GM18517 (cell line): ENCODE data around the gene AGAP9.
"Not testable (repeated sequence)": the region's sequence is repeated elsewhere in the genome, so short reads cannot be mapped to it uniquely, and the experiment has no call there.

Experiments
- ATAC-seq: cut with Tn5 transposase; IDR thresholded peaks from one replicate; pipeline ENCODE4 v1.9.1; 2021; ENCODE audit warnings: mild to moderate bottlenecking, moderate library complexity; ENCODE audit not compliant: unreplicated experiment

AGAP9 gene

DNA sequence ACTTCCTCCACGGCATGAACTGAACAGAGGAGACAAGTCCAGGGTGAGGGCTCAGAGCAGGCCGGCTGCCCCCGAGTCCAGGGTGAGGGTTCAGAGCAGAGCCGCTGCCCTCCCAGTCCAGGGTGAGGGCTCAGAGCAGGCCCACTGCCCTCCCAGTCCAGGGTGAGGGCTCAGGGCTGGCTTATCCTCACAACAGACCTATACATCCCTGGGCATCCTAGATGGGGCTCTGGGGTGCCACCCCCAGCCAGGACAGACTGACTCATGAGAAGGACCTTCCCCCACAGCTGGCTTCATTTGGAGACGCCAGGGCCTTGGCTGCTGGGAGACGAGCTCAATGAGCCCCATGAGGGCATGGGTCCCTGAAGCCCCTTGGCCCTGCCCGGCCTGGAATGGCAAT is 33.8 kb downstream of the AGAP9 start:
- not testable (repeated sequence) for ATAC-seq

DNA sequence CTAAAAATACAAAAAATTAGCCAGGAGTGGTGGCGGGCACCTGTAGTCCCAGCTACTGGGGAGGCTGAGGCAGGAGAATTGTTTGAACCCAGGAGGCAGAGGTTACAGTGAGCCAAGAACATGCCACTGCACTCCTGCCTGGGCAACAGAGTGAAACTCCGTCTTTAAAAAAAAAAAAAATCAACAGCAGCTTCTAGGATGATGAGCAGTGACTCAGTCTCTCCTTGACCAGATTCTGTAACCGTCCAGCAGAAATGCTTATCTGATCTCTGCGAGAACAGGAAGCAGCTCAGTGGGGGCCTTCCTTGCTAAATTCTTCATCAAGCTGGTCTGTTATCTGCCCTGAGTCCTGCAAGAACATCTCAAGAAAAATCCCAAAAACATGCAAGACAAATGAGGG is 37.5 kb downstream of the AGAP9 start:
- ATAC-seq: not testable (repeated sequence)

DNA sequence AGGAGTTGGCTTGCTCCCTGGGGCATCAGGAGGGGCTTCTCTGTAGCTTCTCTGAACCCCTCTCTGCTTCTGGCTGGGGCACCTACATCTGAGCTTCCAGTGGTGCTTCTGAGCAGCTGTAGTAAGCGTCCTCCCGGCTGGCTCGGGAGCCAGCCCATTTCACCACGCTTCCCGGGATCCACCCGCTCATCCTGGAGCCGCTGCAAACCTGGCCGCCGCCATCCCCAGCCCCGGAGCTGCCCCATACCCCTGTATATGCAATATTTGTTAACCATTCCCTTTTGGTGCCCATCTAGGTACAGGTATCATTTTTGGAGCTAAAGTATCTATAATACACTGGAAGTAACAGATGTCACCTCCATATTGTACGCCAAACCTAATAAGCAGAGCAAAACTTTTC is 38.7 kb downstream of the AGAP9 start:
- not testable (repeated sequence) for ATAC-seq

DNA sequence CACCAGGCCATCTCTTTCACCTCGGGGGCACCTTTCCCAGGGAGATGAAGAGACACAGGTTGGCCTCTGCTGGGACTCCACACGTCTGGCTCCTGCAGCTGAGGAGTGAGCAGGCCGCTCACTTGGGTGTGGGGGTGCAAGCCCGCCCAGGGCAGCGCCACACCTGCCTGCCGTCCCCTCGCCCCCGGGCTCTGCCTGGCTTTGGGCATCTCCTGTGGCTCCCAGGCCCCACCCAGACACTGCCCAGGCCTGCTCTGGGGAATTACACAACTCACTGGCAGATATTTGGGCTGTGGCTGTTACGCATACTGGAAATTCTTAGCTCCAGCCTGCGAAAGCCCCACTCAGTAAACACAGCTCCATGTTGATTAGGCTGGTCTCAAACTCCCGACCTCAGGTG is 39.5 kb downstream of the AGAP9 start, which contains the start of gene ANXA8:
TSS of gene ANXA8 (minus strand) at position 193 of the 400 bp plus-strand sequence. CDS start at position 11, 182 bp downstream.
- ATAC-seq: not testable (repeated sequence)

DNA sequence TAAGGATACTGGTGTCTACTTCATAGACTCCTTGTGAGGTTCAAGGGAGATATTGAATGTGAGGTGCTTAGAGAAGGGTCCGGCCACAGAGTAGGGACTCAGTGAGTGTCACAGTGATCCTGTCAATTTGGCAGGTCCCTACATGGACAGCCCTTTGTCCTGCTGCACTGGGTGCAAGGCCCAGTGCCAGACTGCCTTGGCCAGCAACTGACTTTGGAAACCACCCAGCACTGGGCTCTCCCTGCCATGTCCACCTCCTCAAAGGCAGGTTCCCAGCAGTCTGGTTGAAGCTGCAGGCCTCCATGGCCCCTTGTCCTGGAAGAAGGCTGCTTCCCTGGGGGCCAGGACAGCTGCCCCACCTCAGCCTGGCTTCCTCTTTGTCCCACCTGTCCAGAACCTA is 41.1 kb downstream of the AGAP9 start:
- not testable (repeated sequence) for ATAC-seq

DNA sequence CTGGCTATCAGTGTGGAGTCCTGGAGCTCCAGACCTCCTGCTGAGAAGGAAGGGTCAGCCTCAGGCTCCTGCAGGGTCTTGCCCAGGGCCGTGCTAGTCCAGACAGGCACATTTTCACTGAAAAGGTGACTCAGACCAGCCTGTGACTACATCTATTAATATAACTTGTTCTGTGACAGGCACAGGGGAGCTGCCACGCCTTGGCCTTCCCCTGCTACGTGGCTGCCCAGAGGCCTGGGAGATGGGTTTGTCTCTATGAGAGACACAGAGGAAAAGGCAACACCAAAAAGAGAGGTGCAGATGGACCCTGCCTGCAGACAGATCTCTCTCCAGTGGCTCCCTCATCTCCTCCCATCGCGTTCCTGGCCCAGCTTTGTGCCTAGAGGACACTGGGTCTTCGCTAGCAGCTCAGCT is 41.7 kb downstream of the AGAP9 start:
- not testable (repeated sequence) for ATAC-seq

DNA sequence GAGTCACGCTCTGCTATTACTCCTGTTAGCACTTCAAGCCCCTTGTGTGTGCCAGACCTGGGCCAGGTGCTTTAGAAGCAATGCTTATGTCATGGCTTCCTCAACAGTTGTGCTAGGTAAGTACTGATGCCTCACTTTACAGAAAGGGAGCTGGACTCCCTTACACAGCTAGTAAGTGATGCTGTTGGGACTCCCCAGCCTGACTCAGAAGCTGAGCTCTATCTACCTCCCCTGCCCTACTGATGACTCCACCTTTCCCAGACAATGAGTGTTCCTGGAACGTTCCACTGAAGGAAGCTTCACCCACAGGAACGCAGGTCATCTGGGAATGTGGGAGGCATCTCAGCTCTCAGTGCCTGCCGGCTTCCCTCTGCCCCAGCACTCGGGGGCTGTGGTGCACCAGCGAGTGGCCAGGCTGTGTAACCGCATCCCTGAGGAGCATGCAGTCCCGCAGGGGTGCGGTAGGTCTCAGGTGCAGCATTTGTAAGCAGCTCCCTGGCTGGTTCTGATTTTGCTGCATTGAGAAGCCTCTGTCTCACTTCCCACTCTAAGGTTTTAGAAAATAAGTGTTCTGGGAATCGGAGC is 42.2 kb downstream of the AGAP9 start:
- ATAC-seq: not testable (repeated sequence)

DNA sequence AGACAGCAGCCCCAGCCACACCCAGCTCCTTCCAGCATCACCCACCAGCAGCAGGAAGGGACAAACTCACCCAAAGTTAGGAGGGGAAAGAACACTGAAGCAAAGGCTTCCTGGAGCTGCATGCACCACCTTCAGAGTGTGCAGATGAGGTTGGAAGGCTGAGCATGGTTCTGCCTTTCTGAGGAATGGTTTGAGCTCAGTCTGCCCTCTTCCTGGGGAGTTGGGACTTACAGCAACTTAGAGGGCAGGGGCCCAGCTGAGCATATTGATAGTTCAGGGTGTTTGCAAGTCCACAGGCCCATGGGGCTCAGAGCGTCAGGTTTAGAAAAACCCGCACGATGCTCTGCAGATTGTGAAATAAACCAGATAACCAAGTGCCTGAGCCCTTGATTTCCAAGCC is 43.3 kb downstream of the AGAP9 start:
- ATAC-seq: not testable (repeated sequence)

DNA sequence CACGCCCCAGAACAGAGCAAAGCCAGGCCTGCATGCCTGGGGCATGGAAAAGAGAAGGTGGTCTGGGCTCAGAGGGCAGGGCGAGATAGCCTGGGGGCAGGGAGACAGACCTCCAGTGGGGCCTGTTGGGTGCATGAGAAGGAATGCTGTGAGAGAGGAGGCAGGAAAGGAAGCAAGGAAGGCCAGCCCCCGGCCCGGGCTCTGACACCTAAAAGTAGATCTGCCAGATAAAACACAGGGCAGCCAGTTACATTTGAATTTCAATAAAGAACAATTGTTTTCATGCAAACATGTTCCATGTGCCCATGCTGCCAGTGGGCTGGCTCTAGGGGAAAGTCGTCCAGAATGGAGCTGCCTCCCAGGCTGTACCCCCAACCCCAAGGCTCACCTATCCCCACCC is 45.3 kb downstream of the AGAP9 start:
- ATAC-seq: not testable (repeated sequence)

DNA sequence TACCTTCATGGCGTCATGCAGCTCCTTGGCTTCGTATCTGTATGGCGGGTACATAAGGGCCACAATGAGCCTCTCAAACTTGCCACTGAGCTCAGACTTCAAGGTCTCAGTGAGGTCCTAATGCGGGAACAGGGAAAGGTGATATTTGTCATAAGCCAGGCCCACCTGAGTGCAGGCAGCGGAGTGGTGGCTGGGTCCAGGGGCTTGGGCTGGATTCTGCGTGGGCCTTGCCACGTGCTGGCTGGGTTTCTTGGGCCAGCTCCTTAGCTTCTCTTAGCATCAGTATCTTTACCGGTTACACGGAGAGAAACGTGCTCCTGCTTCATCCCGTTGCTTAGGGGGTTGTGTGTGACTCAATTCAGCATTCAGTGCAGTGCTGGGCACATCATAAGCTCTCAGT is 46.4 kb downstream of the AGAP9 start:
- ATAC-seq: not testable (repeated sequence)

DNA sequence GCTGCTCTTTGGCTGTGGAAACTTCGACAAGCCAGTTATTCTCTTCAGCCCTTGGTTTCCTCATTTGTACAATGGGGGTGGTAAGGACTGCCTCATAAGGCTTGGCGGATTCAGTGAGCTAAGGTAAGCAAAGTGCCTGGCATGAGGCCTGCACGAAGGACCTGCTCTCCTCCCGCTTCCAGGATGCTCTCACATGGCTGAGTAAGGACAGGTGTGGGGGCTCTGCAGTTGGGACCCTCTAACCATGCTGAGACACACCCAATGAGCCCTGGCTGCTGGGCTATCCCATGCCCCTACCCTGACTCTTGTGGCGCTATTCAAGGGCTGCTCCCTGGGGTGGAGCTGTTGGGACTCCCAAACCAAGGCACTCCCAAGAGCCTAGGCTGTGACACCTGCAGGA is 48.3 kb downstream of the AGAP9 start:
- ATAC-seq: not testable (repeated sequence)

DNA sequence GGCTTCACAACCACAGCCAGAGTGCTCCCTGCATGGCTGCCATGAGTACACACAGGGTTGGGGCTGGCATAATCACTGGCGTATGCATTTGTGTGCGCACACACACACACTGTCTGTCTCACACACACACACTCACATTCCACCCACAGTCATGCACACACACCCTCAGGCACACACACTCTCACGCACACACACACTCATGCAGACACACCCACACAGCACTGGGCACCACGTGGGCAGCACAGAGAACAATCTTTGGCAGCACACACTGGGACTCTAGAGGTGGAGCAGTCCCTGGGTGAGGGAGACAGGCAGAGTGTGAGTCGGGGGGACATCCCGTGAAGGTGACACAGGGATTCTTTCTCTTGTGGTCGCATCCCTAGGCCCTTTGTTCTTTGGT is 49.9 kb downstream of the AGAP9 start:
- ATAC-seq: not testable (repeated sequence)

DNA sequence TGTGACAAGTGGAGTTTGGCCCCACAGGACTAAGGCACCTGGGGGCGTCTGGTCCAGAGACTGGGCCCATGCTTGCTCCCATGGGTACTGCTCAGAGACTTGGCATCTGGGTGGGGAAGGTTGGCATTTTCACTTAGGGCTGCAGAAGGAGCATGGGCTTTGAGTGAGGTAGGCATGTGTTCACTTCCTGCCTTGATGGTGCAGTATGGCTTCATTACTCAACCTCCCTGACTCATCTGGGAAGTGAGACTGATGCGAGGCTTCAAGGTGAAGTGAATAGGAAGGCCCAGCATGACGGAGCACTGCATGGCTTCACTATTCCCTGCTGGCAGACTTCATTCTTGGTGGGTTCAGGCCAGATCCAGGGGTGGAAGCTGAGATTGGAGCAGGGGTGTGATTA is 50.8 kb downstream of the AGAP9 start:
- not testable (repeated sequence) for ATAC-seq

DNA sequence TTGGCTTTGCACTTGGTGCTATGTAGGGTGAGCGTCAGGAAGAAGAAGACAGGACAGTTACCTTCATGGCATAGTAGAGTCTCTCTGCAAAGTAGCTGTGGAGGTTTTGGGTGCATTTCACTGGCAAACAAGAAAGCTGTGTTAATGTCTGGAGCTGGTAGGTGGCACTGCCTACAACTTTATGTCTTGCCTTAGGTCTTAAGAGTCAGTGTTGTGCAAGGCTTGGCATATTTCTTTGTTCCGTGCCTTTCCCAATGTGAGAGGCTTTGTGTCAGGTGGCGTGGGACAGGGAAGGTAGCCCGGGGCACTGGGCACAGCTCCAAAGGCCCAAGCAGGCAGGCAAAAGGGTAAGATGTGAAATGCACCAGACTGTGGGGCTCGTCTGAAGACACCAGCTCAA is 51.4 kb downstream of the AGAP9 start:
- not testable (repeated sequence) for ATAC-seq

DNA sequence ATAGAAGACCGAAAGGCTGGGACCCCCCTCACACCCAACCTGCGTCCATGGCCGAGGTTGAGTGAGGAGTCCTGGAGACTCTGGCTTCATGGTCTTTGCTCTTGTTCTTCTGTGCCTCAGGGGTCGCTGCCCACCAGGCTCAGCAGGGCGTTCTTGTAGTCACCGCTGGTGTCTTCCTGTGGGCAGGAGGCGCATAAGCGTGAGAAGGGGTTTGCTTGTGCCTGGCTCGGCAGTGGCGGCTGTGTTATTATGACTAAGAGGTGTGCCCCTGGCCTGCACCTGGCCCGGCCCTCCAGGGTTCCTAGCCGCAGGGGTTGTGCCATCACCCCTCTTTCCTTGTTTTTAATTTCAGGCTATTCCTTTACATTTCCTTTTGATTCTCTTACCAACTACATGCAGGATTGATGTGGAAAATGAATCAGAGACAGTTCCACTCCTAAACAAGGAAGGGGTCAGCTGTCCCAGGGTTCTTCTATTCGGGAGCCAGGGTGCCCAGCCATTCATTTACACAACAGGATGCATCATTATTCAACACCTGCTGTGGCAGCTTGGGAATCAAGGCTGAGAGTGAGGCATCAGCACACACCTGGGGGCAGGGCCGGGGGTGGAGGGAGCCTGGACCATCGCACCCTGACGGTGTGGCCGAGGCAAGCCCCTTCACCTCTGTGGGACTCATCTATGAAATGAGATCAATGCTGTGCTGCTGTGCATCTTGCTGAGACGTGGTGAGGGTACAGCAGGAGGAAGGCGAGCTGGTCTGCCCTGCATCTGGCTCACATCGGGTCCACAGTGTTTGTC is 54.5 kb downstream of the AGAP9 start:
- not testable (repeated sequence) for ATAC-seq

DNA sequence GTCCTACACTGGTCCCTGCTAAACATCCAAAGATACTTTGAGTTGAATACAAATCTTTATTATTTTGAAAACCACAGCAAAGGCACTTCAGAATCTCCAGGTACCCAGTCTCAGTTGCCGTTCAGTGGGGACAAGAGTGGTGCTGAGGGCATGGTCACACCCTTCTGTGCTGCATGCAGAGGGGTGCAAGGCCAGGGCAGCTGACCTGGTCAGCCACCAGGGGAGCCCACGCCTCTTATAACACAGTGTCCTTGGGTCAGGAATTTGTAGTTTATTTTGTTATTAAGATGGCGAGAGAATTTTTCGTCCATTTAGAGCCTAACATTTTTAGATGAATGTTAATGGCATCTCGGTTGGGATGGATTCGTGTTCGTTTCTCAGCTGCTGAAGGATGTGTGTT is 55.5 kb downstream of the AGAP9 start:
- not testable (repeated sequence) for ATAC-seq

DNA sequence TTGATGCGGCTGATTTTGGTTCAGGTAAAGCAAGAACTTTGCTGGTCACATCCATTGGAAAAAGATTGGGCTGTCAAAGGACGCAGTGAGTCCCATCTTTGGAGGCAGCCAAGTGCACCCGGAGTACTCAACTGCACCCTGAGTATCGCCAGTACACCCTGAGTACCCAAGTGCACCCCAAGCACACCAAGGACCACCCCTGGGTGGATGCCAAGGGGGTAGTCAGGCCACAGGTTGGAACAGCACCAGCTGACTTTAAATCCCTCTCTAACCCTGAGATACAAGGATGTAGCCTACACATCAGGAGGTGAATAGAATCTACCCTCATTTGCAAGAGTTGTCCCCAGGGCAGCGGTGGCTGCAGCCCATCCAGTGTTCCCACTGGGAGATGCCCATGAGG is 56.0 kb downstream of the AGAP9 start:
- ATAC-seq: not testable (repeated sequence)

DNA sequence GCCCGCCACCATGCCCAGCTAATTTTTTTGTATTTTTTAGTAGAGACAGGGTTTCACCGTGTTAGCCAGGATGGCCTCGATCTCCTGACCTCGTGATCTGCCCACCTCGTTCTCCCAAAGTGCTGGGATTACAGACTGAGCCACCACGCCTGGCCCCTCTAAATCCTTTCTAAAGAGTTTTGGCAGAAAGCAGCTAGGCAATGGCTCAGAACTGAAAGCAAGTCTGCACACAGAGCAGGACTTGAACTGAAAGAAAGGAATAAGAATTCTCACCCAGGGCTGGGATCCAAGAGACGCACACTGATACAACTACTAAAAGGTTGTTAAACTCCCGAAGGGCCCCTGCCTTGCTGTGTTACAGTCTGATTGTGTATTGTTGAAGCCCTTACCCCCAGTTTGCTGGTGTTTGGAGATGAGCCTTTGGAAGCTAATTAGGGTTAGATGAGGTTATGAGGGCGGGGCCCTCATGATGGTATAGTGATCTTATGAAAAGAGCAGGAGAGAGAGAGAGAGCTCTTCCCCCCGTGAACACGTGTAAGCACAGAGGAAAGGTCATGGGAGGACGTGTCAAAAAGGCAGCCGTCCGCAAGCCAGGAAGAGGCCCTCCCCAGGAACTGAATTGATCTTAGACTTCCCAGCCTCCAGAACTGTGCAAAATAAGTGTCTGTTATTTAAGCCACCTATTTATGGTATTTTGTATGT is 58.1 kb downstream of the AGAP9 start:
- not testable (repeated sequence) for ATAC-seq

DNA sequence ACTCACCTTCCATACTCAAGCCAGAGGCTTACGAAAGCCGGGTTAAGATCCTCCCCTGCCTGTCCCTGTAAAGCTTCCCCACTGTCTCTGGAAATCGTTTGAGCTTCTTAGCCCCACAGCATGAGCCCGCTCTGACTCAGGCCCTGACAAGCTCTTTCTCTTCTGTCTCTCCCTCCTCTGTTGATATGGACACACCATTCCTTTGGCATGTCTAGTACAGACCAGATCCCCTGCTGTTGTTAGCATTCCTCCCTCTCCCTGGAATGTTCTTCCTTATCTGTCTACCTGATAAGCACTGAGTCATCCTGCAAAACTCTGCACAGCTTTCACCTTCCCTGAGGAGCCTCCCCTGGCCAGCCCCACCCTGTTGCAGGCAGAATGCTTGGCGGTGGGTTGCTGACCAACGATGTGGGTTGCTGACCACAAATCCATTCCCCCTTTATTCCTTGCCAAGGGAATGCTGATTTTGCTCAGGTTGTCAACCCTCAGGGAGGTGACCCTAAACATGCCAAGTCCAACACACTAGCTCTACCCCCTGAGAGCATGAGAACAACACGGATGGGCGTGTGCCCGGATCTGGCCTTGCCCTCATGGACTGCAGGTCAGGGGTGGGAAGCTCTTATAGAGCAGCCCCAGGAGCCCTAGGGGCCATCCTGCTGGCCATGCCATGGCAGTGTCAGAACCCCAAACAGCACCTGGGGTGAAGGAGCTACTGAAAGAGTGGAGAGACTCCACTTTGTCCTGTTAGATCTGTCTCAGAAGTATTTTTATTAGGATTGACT is 60.7 kb downstream of the AGAP9 start:
- ATAC-seq: not testable (repeated sequence)

DNA sequence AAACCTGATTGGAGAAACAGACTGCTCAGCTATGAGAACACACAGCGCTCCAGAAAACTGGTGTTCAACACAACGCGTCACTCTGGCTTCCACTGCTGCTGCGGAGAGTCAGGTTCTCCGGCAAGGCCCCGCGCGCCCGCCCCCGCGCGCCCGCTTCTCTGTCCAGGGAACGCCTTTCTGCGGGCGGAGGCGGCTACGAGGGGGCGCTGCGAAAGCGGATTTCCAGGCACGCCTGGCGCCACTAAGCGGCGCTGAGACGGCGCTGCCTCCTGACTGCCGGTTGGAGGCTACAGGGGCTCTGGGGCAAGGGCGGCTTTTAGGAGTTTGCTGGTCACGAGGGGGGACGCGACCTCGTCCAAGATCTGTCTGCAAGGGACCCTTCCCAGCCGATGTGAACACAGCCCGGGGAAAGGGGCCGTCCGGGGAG is 62.2 kb downstream of the AGAP9 start:
- ATAC-seq: not testable (repeated sequence)
